GM23338 (cell line): ENCODE data around the gene NCKAP5. TPM values are rescaled to one million over a fixed set of nuclear protein-coding genes. Genes with fewer than 3 reads are reported as not detected.

ENCODE experiments used
- ATAC-seq: fragments of 200-7000 bp; cut with Tn5 transposase; 3 replicates; pipeline ENCODE4 v1.9.1; 2020
- DNase-seq: peaks from one replicate; pipeline ENCODE4 v3.0.0-alpha.2; 2015; ENCODE audit warnings: low spot score
- H2AFZ ChIP-seq: fragments of 200-600 bp; sonication (generic); 2 replicates; pipeline ENCODE4 v1.8.0; 2016; ENCODE audit warnings: antibody characterized with exemption, mild to moderate bottlenecking, moderate library complexity
- H3F3A ChIP-seq: fragments of 200-600 bp; sonication (generic); replicated peaks from 2 replicates; pipeline ENCODE4 v1.8.0; 2017; ENCODE audit warnings: antibody characterized with exemption, mixed run types, low read depth
- H3K27ac ChIP-seq: fragments of 200-600 bp; sonication (generic); 2 replicates; pipeline ENCODE4 v1.6.1; 2016; ENCODE audit warnings: low read depth
- H3K27me3 ChIP-seq: fragments of 200-600 bp; sonication (generic); 2 replicates; pipeline ENCODE4 v1.8.0; 2016; ENCODE audit warnings: mild to moderate bottlenecking, mixed run types, moderate library complexity; ENCODE audit not compliant: insufficient read depth
- H3K36me3 ChIP-seq: fragments of 200-600 bp; sonication (generic); 2 replicates; pipeline ENCODE4 v1.8.0; 2016; ENCODE audit warnings: mild to moderate bottlenecking; ENCODE audit not compliant: insufficient read depth
- H3K4me1 ChIP-seq: fragments of 200-600 bp; sonication (generic); 2 replicates; pipeline ENCODE4 v1.8.0; 2016; ENCODE audit warnings: mild to moderate bottlenecking, moderate library complexity; ENCODE audit not compliant: insufficient read depth
- H3K4me2 ChIP-seq: fragments of 200-600 bp; sonication (generic); 2 replicates; pipeline ENCODE4 v1.7.1; 2017; ENCODE audit warnings: mixed run types
- H3K4me3 ChIP-seq: fragments of 200-600 bp; sonication (generic); 2 replicates; pipeline ENCODE4 v1.6.1; 2016; ENCODE audit warnings: mixed run types
- H3K79me2 ChIP-seq: fragments of 200-600 bp; sonication (generic); replicated peaks from 2 replicates; pipeline ENCODE4 v1.8.0; 2017; ENCODE audit warnings: mild to moderate bottlenecking; ENCODE audit not compliant: insufficient read depth
- H3K9me2 ChIP-seq: fragments of 200-600 bp; sonication (generic); 2 replicates; pipeline ENCODE4 v1.8.0; 2017; ENCODE audit not compliant: insufficient read depth
- H4K20me1 ChIP-seq: fragments of 200-600 bp; sonication (generic); replicated peaks from 2 replicates; pipeline ENCODE4 v1.8.0; 2017; ENCODE audit warnings: mild to moderate bottlenecking; ENCODE audit not compliant: insufficient read depth
- H3K27ac Mint-ChIP-seq: 2 replicates; pipeline ENCODE4 v1.8.0; 2020; ENCODE audit warnings: inconsistent platforms, mild to moderate bottlenecking, moderate library complexity, mixed read lengths
- H3K27me3 Mint-ChIP-seq: 3 replicates; pipeline ENCODE4 v1.8.0; 2022; ENCODE audit warnings: low read depth, mild to moderate bottlenecking, moderate library complexity, mixed read lengths, inconsistent platforms; ENCODE audit not compliant: insufficient read depth, poor library complexity
- H3K36me3 Mint-ChIP-seq: 3 replicates; pipeline ENCODE4 v1.8.0; 2021; ENCODE audit warnings: low read depth, mild to moderate bottlenecking, inconsistent platforms, moderate library complexity, mixed read lengths
- H3K4me1 Mint-ChIP-seq: 3 replicates; pipeline ENCODE4 v1.8.0; 2020; ENCODE audit warnings: mild to moderate bottlenecking, inconsistent platforms, mixed read lengths
- H3K4me3 Mint-ChIP-seq: 3 replicates; pipeline ENCODE4 v1.8.0; 2021; ENCODE audit warnings: moderate library complexity, mild to moderate bottlenecking, inconsistent platforms, mixed read lengths
- H3K9me3 Mint-ChIP-seq: 3 replicates; pipeline ENCODE4 v1.8.0; 2020; ENCODE audit warnings: moderate library complexity, mild to moderate bottlenecking, inconsistent platforms, mixed read lengths
- CREB1 ChIP-seq: fragments of 250-450 bp; sonication (Bioruptor Pico); IDR thresholded peaks from 2 replicates; pipeline ENCODE4 v1.5.0; 2020; ENCODE audit warnings: low read depth, mild to moderate bottlenecking, moderate library complexity
- CTCF ChIP-seq, 2 experiments: fragments of 200-600 bp in 1 of 2; sonication (generic) in 1 of 2; conservative IDR thresholded peaks; 2 replicates each; pipeline versions ENCODE4 v1.5.1 to v1.6.1; 2016 to 2017; ENCODE audit warnings: antibody characterized with exemption in 2 of 2, low read depth in 2 of 2, mild to moderate bottlenecking in 2 of 2, moderate library complexity in 1 of 2
- ETS1 ChIP-seq: IDR thresholded peaks from 2 replicates; pipeline ENCODE4 v1.6.1; 2016; ENCODE audit warnings: antibody characterized with exemption
- EZH2 ChIP-seq: fragments of 200-600 bp; sonication (generic); IDR thresholded peaks from one replicate; pipeline ENCODE4 v1.8.0; 2017; ENCODE audit warnings: antibody characterized with exemption, mild to moderate bottlenecking, low read depth; ENCODE audit not compliant: unreplicated experiment
- EZH2phosphoT487 ChIP-seq: fragments of 200-600 bp; sonication (generic); IDR thresholded peaks from one replicate; pipeline ENCODE4 v1.8.1; 2018; ENCODE audit warnings: antibody characterized with exemption; ENCODE audit not compliant: unreplicated experiment
- JUNB ChIP-seq: IDR thresholded peaks from one replicate; pipeline ENCODE4 v1.6.1; 2016; ENCODE audit warnings: antibody characterized with exemption; ENCODE audit not compliant: unreplicated experiment
- NANOG ChIP-seq: IDR thresholded peaks from 2 replicates; pipeline ENCODE4 v1.6.1; 2016; ENCODE audit warnings: antibody characterized with exemption, borderline replicate concordance
- POLR2AphosphoS5 ChIP-seq: IDR thresholded peaks from 2 replicates; pipeline ENCODE4 v1.6.1; 2016; ENCODE audit warnings: antibody characterized with exemption, low read depth
- REST ChIP-seq: IDR thresholded peaks from one replicate; pipeline ENCODE4 v1.6.1; 2018; ENCODE audit warnings: antibody characterized with exemption; ENCODE audit not compliant: unreplicated experiment
- STAT1 ChIP-seq: IDR thresholded peaks from one replicate; pipeline ENCODE4 v1.6.1; 2016; ENCODE audit warnings: antibody characterized with exemption; ENCODE audit not compliant: unreplicated experiment
- ZNF114 ChIP-seq: fragments of 250-450 bp; sonication (Bioruptor Pico); IDR thresholded peaks from 2 replicates; pipeline ENCODE4 v1.5.0; 2020; ENCODE audit warnings: mild to moderate bottlenecking, moderate library complexity
- ZNF331 ChIP-seq: fragments of 250-450 bp; sonication (Bioruptor Pico); IDR thresholded peaks from 2 replicates; pipeline ENCODE4 v1.5.0; 2020; ENCODE audit warnings: low read depth, mild to moderate bottlenecking, moderate library complexity
- ZNF462 ChIP-seq: fragments of 250-450 bp; sonication (Bioruptor Pico); IDR thresholded peaks from 2 replicates; pipeline ENCODE4 v1.5.0; 2020; ENCODE audit warnings: mild to moderate bottlenecking, moderate library complexity
- polyA plus RNA-seq: library from polyadenylated mRNA; unstranded; fragments of >200 nt; fragmentation: Nextera tagmentation; extraction: Ambion mirVana; gene quantifications from 2 replicates; pipeline ENCODE4 v1.2.1, GENCODE V29; 2016
- total RNA-seq: library from RNA; depleted of rRNA; stranded (reverse); fragments of >200 nt; shearing (Covaris generic); gene quantifications from 2 replicates; pipeline ENCODE4 v1.2.3, GENCODE V29; 2014

NCKAP5 gene
- total and polyA plus RNA-seq, 2 experiments from 2014 or later = 0.34 to 0.73 TPM

- ATAC-seq (peak; percentile 49), DNase-seq (peak; percentile 54)
- Histone ChIP-seq H3K79me2 (no peaks in the 10 kb centered on the region), H3K4me2 (peak overlapping the region; percentile 92), H3K27me3 (peaks cover 32% of the 10 kb centered on the region), H2AFZ (peak overlapping the region; percentile 96), H3K9me2 (no peaks in the 10 kb centered on the region), H3K36me3 (no peaks in the 10 kb centered on the region), H3F3A (no peaks in the 10 kb centered on the region), H3K27ac (no peak overlapping the region), H4K20me1 (no peaks in the 10 kb centered on the region), H3K4me3 (peak overlapping the region; percentile 76), H3K4me1 (peaks cover 9% of the 10 kb centered on the region; the same call in 1 of the 2 replicates)
- H3K27me3 Mint-ChIP-seq = peaks cover 11% of the 10 kb centered on the region
- H3K36me3 Mint-ChIP-seq = no peaks in the 10 kb centered on the region
- TF ChIP-seq ZNF114 (no peak), JUNB (no peak), POLR2AphosphoS5 (no peak), EZH2 (no peak), EZH2phosphoT487 (no peak), NANOG (no peak), CTCF (conservative IDR thresholded peaks at IDR 0.05; ENCODE audit: low read depth in 2 of 2) (no peak), ZNF462 (no peak), STAT1 (no peak), CREB1 (CRISPR knock-in tag) (no peak), REST (no peak), ETS1 (no peak), ZNF331 (CRISPR knock-in tag) (no peak)
- H3K4me1 Mint-ChIP-seq = peaks cover 14% of the 10 kb centered on the region
- no peaks in the 10 kb centered on the region; the same call in 2 of the 3 replicates for H3K9me3 Mint-ChIP-seq
- no peak overlapping the region for H3K27ac Mint-ChIP-seq
- peak overlapping the region; percentile 85 for H3K4me3 Mint-ChIP-seq
These were observed 302.8 kb downstream of the NCKAP5 start for GRCh38 chr2:133265432-133265949.
